OCI-LY1 (cell line): ENCODE data around the gene ZDHHC12.

Experiments used
- EZH2 ChIP-seq: fragments of 200-600 bp; sonication (generic), shearing (Covaris generic); IDR thresholded peaks from 2 replicates; pipeline ENCODE4 v1.8.0; 2017; ENCODE audit warnings: borderline replicate concordance, mixed run types, mild to moderate bottlenecking, antibody characterized with exemption, low read length, moderate library complexity, mixed read lengths
- TF ChIP-seq, protein P1 (sequence below): fragments of 200-600 bp; sonication (generic), shearing (Covaris generic); IDR thresholded peaks from 2 replicates; pipeline ENCODE4 v1.5.1; 2017; ENCODE audit warnings: mild to moderate bottlenecking, antibody characterized with exemption, low read length, moderate library complexity, mixed read lengths

DNA sequence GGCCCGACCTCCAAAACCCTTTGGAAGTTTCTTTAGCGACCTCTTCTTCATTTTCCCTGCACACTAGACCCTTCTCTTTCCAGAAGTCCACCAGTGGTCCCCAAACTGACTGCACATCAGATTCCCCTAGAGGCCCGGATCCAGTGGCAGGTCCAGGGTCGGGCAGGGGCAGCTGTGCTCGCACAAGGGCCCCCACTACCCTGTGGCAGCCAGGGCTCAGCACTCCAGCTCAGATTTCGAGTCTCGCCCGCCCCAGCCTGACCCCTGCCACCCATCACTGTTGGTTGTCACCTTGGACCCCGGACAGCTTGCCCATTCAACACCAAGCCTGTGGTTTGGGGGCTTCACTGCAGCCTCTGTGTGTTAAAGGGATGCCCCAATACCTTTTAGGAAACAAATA is 7.8 kb upstream of the ZDHHC12 start:
- TF ChIP-seq, protein P1, sequence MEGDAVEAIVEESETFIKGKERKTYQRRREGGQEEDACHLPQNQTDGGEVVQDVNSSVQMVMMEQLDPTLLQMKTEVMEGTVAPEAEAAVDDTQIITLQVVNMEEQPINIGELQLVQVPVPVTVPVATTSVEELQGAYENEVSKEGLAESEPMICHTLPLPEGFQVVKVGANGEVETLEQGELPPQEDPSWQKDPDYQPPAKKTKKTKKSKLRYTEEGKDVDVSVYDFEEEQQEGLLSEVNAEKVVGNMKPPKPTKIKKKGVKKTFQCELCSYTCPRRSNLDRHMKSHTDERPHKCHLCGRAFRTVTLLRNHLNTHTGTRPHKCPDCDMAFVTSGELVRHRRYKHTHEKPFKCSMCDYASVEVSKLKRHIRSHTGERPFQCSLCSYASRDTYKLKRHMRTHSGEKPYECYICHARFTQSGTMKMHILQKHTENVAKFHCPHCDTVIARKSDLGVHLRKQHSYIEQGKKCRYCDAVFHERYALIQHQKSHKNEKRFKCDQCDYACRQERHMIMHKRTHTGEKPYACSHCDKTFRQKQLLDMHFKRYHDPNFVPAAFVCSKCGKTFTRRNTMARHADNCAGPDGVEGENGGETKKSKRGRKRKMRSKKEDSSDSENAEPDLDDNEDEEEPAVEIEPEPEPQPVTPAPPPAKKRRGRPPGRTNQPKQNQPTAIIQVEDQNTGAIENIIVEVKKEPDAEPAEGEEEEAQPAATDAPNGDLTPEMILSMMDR: no peak
- no peak for TF ChIP-seq EZH2
